ENCODE data around the gene RAMP1. TPM values are rescaled to one million over a fixed set of nuclear protein-coding genes. Genes with fewer than 3 reads are reported as not detected.
A peak's percentile ranks its signal among the peaks of the same experiment; 100 is the strongest.

The RAMP1 gene
- total RNA-seq, 1 experiment from 2014 or later: 0.52 TPM

- DNase-seq (ENCODE audit: extremely low read depth, low read depth): no peak
Measured at GRCh38 chr2:237912271-237913192, 53.1 kb downstream of the RAMP1 start.

GRCh38 chr2:237913193-237913917 lies 53.9 kb downstream of the RAMP1 start:
- no peak for DNase-seq (ENCODE audit: extremely low read depth, low read depth)

GRCh38 chr2:237915576-237915975 lies 56.2 kb downstream of the RAMP1 start:
- DNase-seq (ENCODE audit: extremely low read depth, low read depth): no peak

- no peak for DNase-seq (ENCODE audit: extremely low read depth, low read depth)
Measured at GRCh38 chr2:237916296-237916695, 56.9 kb downstream of the RAMP1 start.

- no peak for DNase-seq (ENCODE audit: extremely low read depth, low read depth)
Measured at GRCh38 chr2:237917696-237918374, 58.4 kb downstream of the RAMP1 start.

- DNase-seq (ENCODE audit: extremely low read depth, low read depth): no peak
Measured at GRCh38 chr2:237919593-237919992, 60.2 kb downstream of the RAMP1 start.

GRCh38 chr2:237920673-237921072 lies 61.2 kb downstream of the RAMP1 start:
- no peak for DNase-seq (ENCODE audit: extremely low read depth, low read depth)

- no peak for DNase-seq (ENCODE audit: extremely low read depth, low read depth)
Measured at GRCh38 chr2:237921967-237922492, 62.6 kb downstream of the RAMP1 start.

- DNase-seq (ENCODE audit: extremely low read depth, low read depth): no peak
Measured at GRCh38 chr2:237922641-237923361, 63.4 kb downstream of the RAMP1 start.

- peak; percentile 38 for DNase-seq (ENCODE audit: extremely low read depth, low read depth)
Measured at GRCh38 chr2:237923481-237924163, 64.2 kb downstream of the RAMP1 start.

- no peak for DNase-seq (ENCODE audit: extremely low read depth, low read depth)
Measured at GRCh38 chr2:237924164-237924534, 64.7 kb downstream of the RAMP1 start.

- DNase-seq (ENCODE audit: extremely low read depth, low read depth): no peak
Measured at GRCh38 chr2:237927135-237927534, 67.7 kb downstream of the RAMP1 start.

- DNase-seq (ENCODE audit: extremely low read depth, low read depth): no peak
Measured at GRCh38 chr2:237927986-237928385, 68.6 kb downstream of the RAMP1 start.

GRCh38 chr2:237929979-237930378 lies 70.6 kb downstream of the RAMP1 start:
- DNase-seq (ENCODE audit: extremely low read depth, low read depth): no peak

GRCh38 chr2:237931205-237931721 lies 71.8 kb downstream of the RAMP1 start:
- DNase-seq (ENCODE audit: extremely low read depth, low read depth): no peak

- DNase-seq (ENCODE audit: extremely low read depth, low read depth): no peak
Measured at GRCh38 chr2:237932731-237933131, 73.3 kb downstream of the RAMP1 start.

- DNase-seq (ENCODE audit: extremely low read depth, low read depth): no peak
Measured at GRCh38 chr2:237934186-237934585, 74.8 kb downstream of the RAMP1 start.

GRCh38 chr2:237935740-237936452 lies 76.5 kb downstream of the RAMP1 start:
- peak; percentile 4 for DNase-seq (ENCODE audit: extremely low read depth, low read depth)

- no peak for DNase-seq (ENCODE audit: extremely low read depth, low read depth)
Measured at GRCh38 chr2:237939251-237939650, 79.8 kb downstream of the RAMP1 start.

Measured in NCI-H460 (cell line).